ENCODE measurements around the gene CD34.
A peak's percentile ranks its signal among the peaks of the same experiment; 100 is the strongest.
"Not testable (repeated sequence)": the region's sequence is repeated elsewhere in the genome, so short reads cannot be mapped to it uniquely, and the experiment has no call there.

Gene CD34

DNA sequence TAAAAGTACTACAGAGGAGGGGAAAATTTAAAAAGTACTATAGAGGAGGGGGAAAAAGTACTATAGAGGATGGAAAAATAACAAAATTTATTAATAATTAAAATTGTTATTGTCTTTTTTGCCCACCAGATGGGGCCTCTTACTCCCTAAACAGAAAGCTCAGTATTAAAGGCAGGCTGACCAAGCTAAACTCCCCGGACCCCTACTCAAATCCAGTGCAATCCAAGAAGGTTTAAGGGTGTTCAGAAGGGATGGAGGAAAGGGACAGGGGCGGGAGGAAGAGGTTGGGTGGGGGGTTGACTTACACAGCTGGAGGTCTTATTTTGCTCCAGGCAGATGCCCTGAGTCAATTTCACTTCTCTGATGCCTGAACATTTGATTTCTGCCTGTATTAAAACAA lies 13.7 kb downstream of the CD34 start:
- DNase-seq (ENCODE audit: low spot score): no peak

DNA sequence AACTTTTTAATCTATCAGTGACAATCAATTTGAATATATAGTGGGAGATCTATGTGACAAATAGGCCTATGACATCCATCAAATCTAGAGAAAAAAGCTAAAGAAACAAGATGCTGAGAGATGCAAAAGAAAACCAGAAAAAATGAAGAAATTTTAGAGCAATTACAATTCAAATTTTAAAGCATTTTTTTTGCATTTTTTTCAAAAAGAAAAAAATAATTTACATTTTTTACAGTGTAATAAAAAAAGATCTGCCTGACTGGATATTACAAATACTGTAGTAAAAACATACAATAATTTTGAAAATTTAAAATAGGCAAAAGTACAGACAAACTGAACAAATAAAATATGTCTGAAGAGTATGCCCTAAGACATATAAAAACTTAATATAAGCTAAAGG lies 14.4 kb downstream of the CD34 start:
- DNase-seq (ENCODE audit: low spot score): no peak

DNA sequence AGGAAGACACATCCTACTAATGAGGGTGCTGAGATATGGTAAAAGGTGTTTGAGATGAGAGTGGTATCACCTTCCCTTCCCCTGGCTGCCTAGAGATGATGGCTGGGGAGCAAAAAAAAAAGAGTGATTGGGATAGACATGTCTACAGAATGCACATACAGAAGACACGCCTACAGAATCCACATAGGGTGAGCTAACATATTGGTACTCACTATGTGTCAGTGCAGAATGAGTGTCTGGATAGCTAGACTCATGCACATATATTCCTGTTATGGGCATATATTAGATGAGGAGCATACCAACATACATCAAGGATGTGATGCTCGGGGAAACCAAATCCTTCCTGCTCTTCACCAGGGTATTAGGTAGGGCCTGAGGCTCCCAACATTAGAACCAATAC lies 16.2 kb downstream of the CD34 start:
- DNase-seq (ENCODE audit: low spot score): no peak

DNA sequence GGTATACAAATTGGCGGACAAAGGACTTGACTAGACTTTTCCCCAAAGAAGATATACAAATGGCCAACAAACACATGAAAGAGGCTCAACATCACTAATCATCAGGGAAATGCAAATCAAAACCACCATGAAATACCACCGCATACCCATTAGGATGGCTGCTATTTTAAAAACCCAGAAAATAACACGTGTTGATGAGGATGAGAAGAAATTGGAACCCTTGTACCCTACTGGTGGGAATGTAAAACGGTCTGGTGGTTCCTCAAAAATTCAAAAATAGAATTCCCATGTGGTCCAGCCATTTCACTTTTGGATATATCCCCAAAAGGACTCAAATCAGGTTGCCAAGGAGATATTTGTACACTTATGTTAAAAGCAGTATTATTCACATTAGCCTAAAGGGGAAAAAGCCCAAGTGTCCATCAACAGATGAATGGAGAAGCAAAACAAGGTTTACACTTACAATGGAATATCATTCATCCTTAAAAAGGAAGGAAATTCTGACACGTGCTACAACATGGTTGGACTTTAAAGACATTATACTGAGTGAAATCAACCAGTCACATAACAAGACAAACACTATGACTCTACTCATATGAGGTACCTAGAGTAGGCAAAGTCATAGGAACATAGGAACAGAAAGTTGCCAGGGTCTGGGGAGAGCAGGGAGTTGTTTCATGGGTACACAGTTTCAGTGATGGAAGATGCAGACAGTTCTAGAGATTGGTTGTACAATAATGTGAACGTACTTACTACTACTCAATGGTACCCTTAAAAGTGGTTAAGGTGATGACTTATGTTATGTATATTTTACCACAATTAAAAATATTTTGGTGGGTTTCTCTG lies 17.0 kb downstream of the CD34 start:
- no peak for DNase-seq (ENCODE audit: low spot score)

DNA sequence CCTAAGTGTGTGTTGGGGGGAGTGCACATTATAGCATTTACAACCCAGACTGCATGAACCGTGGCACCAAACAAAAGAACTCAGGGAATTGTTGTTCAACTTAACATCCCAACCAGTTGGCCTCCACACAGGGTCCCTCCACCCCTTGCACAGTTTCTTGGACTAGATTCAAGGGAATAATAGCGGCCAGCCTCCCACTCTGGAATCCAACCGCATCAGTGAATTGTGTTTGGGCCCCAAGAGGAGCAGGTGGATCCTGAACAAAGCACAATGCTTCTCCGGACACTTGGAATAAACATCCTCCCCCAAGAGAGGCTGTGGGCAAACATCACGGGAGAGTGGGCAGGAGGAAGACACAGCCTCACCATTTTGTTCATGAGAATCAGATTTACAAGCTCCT lies 18.2 kb downstream of the CD34 start:
- no peak for DNase-seq (ENCODE audit: low spot score)

GRCh38 chr1:207891148-207891547 lies 19.8 kb downstream of the CD34 start:
- DNase-seq (ENCODE audit: low spot score): no peak

- peak; percentile 89 for DNase-seq (ENCODE audit: low spot score)
Observed at GRCh38 chr1:207890136-207890738, 20.7 kb downstream of the CD34 start.

DNA sequence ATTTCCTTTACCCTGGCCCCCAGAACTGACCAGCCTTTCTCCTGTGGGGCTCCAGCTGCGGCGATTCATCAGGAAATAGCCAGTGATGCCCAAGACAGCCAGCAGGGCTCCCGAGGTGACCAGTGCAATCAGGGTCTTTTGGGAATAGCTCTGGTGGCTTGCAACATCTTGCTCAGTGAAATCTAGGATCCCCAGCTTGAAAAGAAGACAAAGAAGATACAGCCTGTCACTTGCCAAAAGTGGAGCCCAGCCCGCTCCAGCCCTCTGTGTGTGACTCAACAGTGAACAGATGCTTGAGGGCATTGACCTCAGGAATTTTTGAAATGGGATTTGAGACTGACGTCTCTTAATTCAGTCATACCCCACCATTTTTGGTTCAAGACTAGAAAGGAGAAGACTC lies 22.3 kb downstream of the CD34 start:
- DNase-seq (ENCODE audit: low spot score): peak; percentile 85

DNA sequence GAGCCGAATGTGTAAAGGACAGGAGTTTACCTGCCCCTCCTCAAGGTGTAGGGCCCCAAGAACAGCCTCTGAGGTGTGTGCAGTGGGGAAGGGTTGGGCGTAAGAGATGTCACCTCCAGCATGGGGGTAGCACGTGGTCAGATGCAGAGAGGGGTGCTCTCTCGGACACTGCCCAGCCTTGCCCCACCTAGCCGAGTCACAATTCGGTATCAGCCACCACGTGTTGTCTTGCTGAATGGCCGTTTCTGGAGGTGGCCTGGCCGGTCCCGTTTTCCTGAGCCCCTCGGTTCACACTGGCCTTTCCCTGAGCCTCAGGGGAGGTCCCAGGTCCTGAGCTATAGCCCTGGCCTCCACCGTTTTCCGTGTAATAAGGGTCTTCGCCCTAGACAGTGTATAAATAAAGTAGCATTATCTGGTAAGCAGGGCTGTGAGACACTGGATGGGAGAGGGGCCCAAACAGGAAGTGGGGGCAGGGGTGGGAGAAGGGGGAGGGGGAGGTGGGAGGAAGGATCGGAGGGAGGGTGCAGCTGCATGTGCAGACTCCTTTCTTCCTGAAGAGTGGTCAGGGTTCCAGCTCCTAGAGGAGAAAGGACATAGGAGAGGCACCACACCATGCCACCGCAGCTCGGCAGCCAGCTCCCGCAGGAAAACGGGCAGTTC lies 23.3 kb downstream of the CD34 start:
- no peak for DNase-seq (ENCODE audit: low spot score)

DNA sequence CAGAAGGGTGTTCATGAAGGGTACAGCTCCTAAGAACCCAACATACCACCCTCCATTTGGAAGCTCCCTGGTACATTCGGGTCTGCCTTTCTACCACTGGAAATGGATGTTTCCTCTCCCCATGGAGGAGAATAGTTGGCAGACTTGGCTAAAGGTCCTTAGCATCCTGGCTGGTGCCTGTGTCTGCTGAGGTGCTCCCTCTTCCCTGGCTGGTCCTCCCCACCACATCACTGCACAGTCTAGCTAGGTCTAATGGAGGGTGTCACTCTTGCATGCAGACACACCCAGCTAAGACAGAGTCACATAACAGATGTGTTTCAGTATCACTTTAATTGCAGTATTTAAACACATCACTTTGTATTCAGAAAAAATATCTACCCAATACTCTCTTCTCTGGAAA lies 24.7 kb downstream of the CD34 start:
- no peak for DNase-seq (ENCODE audit: low spot score)

DNA sequence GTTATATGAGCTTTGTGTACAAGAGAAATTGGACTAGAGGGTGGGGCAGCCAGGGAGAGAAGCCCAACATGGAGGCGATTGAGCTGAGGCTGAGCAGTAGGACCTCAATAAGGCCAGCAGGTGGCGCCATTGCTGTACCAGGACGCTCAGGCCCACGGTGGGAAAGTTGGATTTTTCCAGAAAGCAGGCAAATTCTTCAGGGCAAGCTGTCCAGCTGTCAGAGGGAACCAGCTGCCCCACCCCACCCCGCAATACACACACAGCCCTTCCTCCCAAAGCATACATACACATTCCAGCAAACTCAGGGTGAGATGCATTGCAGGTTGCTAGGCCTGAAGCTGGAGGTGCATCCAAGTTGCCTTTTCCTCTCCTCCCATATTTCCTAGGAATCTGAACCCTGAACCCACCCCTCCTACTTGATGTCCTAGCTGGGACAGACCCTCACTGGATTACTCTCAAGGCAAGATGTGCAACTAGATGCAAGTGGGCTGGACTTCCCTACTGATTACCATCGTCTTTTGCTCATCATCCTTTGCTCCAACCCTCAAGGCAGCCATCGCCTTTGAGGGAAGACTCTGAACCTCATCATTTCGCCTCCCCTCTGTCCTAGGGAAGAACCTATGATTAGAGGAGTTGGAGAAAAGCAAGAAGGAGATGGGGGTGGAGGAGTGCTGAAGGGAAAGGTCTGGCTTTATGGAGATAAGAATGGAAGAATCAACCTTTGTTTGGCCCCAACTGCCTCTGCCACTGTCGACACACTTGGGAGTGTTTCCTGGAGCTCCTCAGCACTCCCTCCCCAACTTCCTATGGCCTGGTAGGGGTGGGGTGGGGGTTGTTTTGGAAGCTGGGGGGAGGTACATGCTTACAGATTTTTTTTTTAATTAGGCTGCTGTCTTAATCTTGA lies 25.5 kb downstream of the CD34 start:
- peak; percentile 88 for DNase-seq (ENCODE audit: low spot score)

DNA sequence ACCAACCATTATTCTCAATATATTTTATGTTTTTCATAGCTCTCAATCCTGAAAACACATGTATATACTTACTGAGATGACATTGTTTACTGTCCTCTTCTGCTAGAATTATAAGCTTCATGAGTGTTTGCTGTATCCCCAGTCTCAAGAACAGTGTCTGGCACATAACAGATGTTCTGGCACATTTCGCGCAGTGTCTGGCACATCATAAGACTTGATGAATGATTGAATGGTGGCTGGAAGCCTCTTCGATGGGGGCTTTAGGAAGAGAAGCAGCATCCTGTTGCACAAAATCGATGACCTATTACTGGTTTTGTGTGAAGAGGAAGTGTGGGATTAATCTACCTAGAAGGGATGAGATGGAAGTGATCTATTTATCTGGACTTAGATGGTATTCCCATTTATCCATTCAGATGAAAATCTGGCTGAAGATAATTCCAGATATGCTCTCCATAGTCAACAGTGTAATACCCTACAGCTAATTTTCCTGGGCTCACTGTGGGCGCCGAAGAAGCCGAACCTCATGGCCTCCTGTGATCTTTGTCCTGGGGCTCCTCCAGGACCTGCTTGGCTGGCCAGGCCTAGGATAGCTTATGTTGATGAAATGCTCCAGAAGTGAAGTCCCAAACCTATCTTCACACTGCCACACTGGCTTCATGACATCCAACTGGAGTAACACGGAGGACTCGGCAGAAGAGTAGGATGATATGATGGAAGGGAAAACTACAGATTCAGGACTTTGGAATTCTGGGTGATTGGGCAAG lies 26.5 kb downstream of the CD34 start:
- no peak for DNase-seq (ENCODE audit: low spot score)

GRCh38 chr1:207883660-207884250 lies 27.2 kb downstream of the CD34 start:
- no peak for DNase-seq (ENCODE audit: low spot score)

DNA sequence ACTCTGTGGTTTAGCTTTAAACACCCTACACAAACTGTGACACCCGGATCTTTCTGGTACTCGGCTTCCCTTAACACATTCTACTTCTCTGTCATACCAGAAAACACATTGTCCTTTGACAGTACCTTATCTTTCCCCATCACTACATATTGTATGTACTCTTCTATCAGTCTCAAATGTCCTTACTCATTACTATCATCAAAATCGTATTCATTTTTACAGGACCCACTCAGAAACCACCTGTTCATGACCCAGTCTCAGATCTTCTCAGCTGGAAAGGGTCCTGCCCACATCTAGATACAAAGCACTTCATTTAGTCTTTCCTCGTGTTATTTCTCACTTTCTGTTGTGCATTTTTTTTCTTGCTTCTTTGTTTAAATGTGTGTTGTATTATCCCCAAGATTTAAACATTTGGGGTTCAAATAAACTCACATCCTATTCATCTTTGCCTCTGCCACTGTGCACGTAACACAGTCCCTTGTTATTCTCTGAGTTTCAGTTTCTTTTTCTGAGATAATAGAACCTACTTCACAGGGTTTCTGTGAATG lies 27.7 kb downstream of the CD34 start:
- no peak for DNase-seq (ENCODE audit: low spot score)

GRCh38 chr1:207882692-207883091 lies 28.2 kb downstream of the CD34 start:
- no peak for DNase-seq (ENCODE audit: low spot score)

- no peak for DNase-seq (ENCODE audit: low spot score)
Observed at GRCh38 chr1:207878939-207879338, 32.0 kb downstream of the CD34 start.

DNA sequence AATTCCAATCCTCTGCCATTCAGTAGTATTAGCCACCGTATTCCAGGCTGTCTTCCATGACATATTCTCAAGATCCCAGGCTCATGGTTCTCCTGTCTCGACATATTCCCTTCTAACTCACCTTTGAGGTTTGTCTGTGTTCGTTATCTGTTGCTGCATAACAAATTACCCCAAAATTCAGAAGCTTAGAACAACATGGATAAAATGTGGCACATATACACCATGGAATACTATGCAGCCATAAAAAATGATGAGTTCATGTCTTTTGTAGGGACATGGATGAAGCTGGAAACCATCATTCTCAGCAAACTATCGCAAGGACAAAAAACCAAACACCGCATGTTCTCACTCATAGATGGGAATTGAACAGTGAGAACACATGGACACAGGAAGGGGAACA lies 33.0 kb downstream of the CD34 start:
- not testable (repeated sequence) for DNase-seq (ENCODE audit: low spot score)

- DNase-seq (ENCODE audit: low spot score): no peak
Observed at GRCh38 chr1:207876131-207876530, 34.8 kb downstream of the CD34 start.

DNA sequence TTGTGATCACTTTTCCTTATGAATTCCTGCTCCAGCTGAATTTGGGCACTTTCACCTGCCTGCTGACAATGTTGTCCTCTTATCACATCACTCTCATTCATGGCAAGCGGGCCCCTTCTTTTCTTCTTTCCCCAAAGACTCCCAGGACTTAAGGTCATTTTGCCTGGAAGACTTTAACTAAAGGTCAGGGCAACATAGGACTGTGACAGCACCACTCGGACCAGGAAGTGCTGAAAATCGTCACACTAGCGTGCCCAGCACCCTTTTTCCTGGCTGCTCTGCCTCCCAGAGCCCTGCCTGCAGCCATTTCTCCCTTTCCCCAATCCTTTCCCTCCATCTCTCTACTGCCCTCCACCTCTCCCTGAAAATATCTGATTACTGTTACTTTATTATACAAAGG lies 35.4 kb downstream of the CD34 start:
- DNase-seq (ENCODE audit: low spot score): no peak

DNA sequence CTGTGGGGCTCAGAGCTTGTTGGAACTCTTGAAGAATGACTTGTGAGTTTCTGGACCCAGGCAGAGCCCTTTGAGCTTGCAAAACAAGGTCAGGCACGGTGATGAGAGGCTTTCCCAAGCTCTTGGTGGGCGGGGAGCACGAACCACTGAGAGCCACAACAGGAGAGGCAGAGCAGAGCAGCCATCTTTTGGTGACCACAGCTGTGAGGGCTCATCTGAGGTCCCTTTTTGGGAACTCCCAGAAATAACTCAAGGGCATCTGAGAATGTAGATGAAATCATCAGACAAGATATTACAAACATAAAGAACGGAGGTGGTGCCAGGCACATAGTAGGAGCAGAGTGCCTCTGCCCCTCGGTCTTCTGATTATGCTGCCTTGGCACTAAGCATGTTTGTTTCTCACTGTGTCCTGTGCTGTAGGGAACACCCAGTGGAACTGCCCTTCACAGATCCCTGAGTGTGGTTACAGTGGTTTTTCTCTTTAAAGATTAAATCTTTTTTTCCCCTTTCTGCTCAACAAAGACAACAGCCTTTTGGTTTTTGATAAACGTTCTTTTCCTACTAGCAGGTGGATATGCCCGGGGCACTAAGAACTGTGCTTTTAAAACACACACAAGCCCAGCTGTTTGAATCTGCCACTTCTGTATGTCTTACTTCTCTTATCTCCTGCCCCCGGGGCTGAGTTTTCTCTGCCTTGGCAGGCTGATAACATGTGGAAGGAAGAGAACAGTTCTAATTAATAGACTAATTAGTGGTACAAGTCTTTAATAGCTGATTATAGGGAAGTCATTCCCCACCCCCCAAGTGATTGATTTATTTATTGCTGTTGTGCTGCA lies 37.7 kb downstream of the CD34 start:
- DNase-seq (ENCODE audit: low spot score): no peak
